Activated CD8-positive, alpha-beta memory T cell treated with anti-CD3 and anti-CD28 coated beads for 1 hour (primary cell): Measurements from ENCODE around the gene TRAF1.

Experiments
- DNase-seq, 2 donors: peaks; one replicate each; pipeline ENCODE4 v3.0.0-alpha.2; 2020; ENCODE audit warnings: low read depth in 1 of 2; ENCODE audit errors: extremely low read depth in 1 of 2

TRAF1 gene

GRCh38 chr9:120873512-120873911 is 53.1 kb downstream of the TRAF1 start:
- DNase-seq = no peak

- DNase-seq = no peak
These were observed 53.6 kb downstream of the TRAF1 start for GRCh38 chr9:120872791-120873502.

- DNase-seq = no peak
These were observed 56.4 kb downstream of the TRAF1 start for GRCh38 chr9:120870206-120870605.

GRCh38 chr9:120869726-120870125 is 56.9 kb downstream of the TRAF1 start:
- DNase-seq = no peak

- no peak for DNase-seq
These were observed 57.3 kb downstream of the TRAF1 start for GRCh38 chr9:120869360-120869687.

- DNase-seq = peak; percentile 85 to 98
These were observed 57.8 kb downstream of the TRAF1 start for GRCh38 chr9:120868676-120869359.

GRCh38 chr9:120868339-120868675 is 58.3 kb downstream of the TRAF1 start:
- DNase-seq = no peak

- no peak for DNase-seq
These were observed 58.8 kb downstream of the TRAF1 start for GRCh38 chr9:120867676-120868338.

- DNase-seq = no peak
These were observed 59.9 kb downstream of the TRAF1 start for GRCh38 chr9:120866651-120867050.

- no peak for DNase-seq
These were observed 60.8 kb downstream of the TRAF1 start for GRCh38 chr9:120865809-120866208.

GRCh38 chr9:120865176-120865575 is 61.4 kb downstream of the TRAF1 start:
- no peak for DNase-seq

GRCh38 chr9:120864719-120865118 is 61.9 kb downstream of the TRAF1 start:
- no peak for DNase-seq

- DNase-seq = no peak
These were observed 62.8 kb downstream of the TRAF1 start for GRCh38 chr9:120863833-120864232.

GRCh38 chr9:120862452-120862851 is 64.1 kb downstream of the TRAF1 start:
- no peak for DNase-seq

- no peak for DNase-seq
These were observed 64.7 kb downstream of the TRAF1 start for GRCh38 chr9:120861935-120862334.

- DNase-seq = no peak
These were observed 66.5 kb downstream of the TRAF1 start for GRCh38 chr9:120860083-120860482.

- DNase-seq = no peak
These were observed 67.2 kb downstream of the TRAF1 start for GRCh38 chr9:120859361-120859760.

GRCh38 chr9:120857902-120858301 is 68.7 kb downstream of the TRAF1 start:
- no peak for DNase-seq

GRCh38 chr9:120857481-120857880 is 69.1 kb downstream of the TRAF1 start:
- no peak for DNase-seq

- no peak for DNase-seq
These were observed 69.9 kb downstream of the TRAF1 start for GRCh38 chr9:120856700-120857099.

GRCh38 chr9:120855827-120856670 is 70.5 kb downstream of the TRAF1 start:
- DNase-seq = no peak
